ENCODE results near the gene CEMP1.

GRCh38 chr16:2497695-2498484 lies 33.3 kb downstream of the CEMP1 start:
- no peak for TF ChIP-seq CREB1 (CRISPR knock-in tag; IDR thresholded peaks at IDR 0.05; ENCODE audit: low read depth)
- TF ChIP-seq CTCF (conservative IDR thresholded peaks at IDR 0.05; ENCODE audit: low read depth in 2 of 2), result no peak
- no peak for TF ChIP-seq EZH2phosphoT487 (IDR thresholded peaks at IDR 0.05; ENCODE audit: unreplicated experiment)
- TF ChIP-seq EZH2 (IDR thresholded peaks at IDR 0.05; ENCODE audit: low read depth, unreplicated experiment), result no peak
- TF ChIP-seq REST (IDR thresholded peaks at IDR 0.05; ENCODE audit: unreplicated experiment), result no peak
- TF ChIP-seq JUNB (IDR thresholded peaks at IDR 0.05; ENCODE audit: unreplicated experiment), result no peak
- TF ChIP-seq ZNF462 (CRISPR knock-in tag; IDR thresholded peaks at IDR 0.05), result no peak
- no peak for TF ChIP-seq POLR2AphosphoS5 (IDR thresholded peaks at IDR 0.05; ENCODE audit: low read depth)
- no peak for TF ChIP-seq ZNF331 (CRISPR knock-in tag; IDR thresholded peaks at IDR 0.05; ENCODE audit: low read depth)
- no peak for TF ChIP-seq NANOG (IDR thresholded peaks at IDR 0.05; ENCODE audit: borderline replicate concordance)
- no peak for TF ChIP-seq ETS1 (IDR thresholded peaks at IDR 0.05)
- TF ChIP-seq STAT1 (IDR thresholded peaks at IDR 0.05; ENCODE audit: unreplicated experiment), result no peak
- no peak for TF ChIP-seq ZNF114 (CRISPR knock-in tag; IDR thresholded peaks at IDR 0.05)

Data from GM23338 (cell line).